Ascending aorta (tissue), 2 donors: Measurements from ENCODE around the gene DUS2. TPM values are rescaled to one million over a fixed set of nuclear protein-coding genes. Genes with fewer than 3 reads are reported as not detected.
"Not testable (repeated sequence)": the region's sequence is repeated elsewhere in the genome, so short reads cannot be mapped to it uniquely, and the experiment has no call there.

Experiments
- DNase-seq, 2 donors: peaks; one replicate each; pipeline ENCODE4 v3.0.0-alpha.2; 2019; ENCODE audit warnings: low spot score in 2 of 2
- H3K27ac ChIP-seq, 2 donors: fragments of 200-600 bp; sonication (generic); one replicate each; pipeline ENCODE4 v1.5.1; 2016 to 2017; ENCODE audit warnings: mild to moderate bottlenecking in 1 of 2
- H3K27me3 ChIP-seq: fragments of 200-600 bp; sonication (generic); one replicate; pipeline ENCODE4 v1.5.1; 2017
- H3K36me3 ChIP-seq, 2 donors: fragments of 200-600 bp; sonication (generic); one replicate each; pipeline ENCODE4 v1.5.1; 2016
- H3K4me1 ChIP-seq, 2 donors: fragments of 200-600 bp; sonication (generic); one replicate each; pipeline ENCODE4 v1.5.1; 2016 to 2017; ENCODE audit warnings: mild to moderate bottlenecking in 1 of 2
- H3K4me3 ChIP-seq, 2 donors: fragments of 200-600 bp; sonication (generic); one replicate each; pipeline ENCODE4 v1.5.1; 2016 to 2017; ENCODE audit warnings: mild to moderate bottlenecking in 1 of 2
- H3K9me3 ChIP-seq, 2 donors: fragments of 200-600 bp; sonication (generic); one replicate each; pipeline ENCODE4 v1.5.1; 2016
- CTCF ChIP-seq, 3 experiments: fragments of 200-600 bp in 2 of 3; fragments of 450-650 bp in 1 of 3; sonication (generic) in 2 of 3; IDR thresholded peaks; one replicate each; pipeline ENCODE4 v1.5.1; 2016 to 2019; ENCODE audit warnings: antibody characterized with exemption in 3 of 3, mild to moderate bottlenecking in 1 of 3, moderate library complexity in 1 of 3
- intact Hi-C: fragments of 100-400 bp; cut with DNase I; formaldehyde crosslinking; loops from one replicate; pipeline ENCODE4 v1.15.1; 2023
- total RNA-seq: library from RNA; depleted of rRNA; stranded (reverse); fragments of >200 nt; gene quantifications from one replicate; pipeline ENCODE4 v1.1.0, GENCODE V29; 2016

The DUS2 gene
- total RNA-seq, 1 donor from 2014 or later = 7.6 TPM

- DNase-seq = no peak
- no peaks in the 10 kb centered on the region for H3K9me3 ChIP-seq
- intact Hi-C loops = no loop called here
- H3K36me3 ChIP-seq = no peaks in the 10 kb centered on the region
- H3K27ac ChIP-seq = no peak overlapping the region
- no peak overlapping the region for H3K4me3 ChIP-seq
- TF ChIP-seq CTCF (IDR thresholded peaks at IDR 0.05) = no peak
- no peaks in the 10 kb centered on the region for H3K27me3 ChIP-seq
- H3K4me1 ChIP-seq = peaks cover 8 to 14% of the 10 kb centered on the region in 2 donors
Measured at GRCh38 chr16:68019167-68019680, 3.9 kb upstream of the DUS2 start.

GRCh38 chr16:68021490-68021889 is 1.6 kb upstream of the DUS2 start:
- H3K27me3 ChIP-seq = no peaks in the 10 kb centered on the region
- TF ChIP-seq CTCF (IDR thresholded peaks at IDR 0.05) = no peak
- no peak for DNase-seq
- H3K27ac ChIP-seq = no peak overlapping the region
- no peaks in the 10 kb centered on the region for H3K9me3 ChIP-seq
- H3K36me3 ChIP-seq = no peaks in the 10 kb centered on the region
- peak overlapping the region in 1 of 2 donors; percentile 84 for H3K4me3 ChIP-seq
- peaks cover 8 to 14% of the 10 kb centered on the region in 2 donors for H3K4me1 ChIP-seq
- intact Hi-C loops = no loop called here

GRCh38 chr16:68022278-68022727 is 781 bp upstream of the DUS2 start:
- no peak for DNase-seq
- intact Hi-C loops = loop anchor here (2.0 kb wide), 3 partner anchors 30 to 216 kb away; partner anchors contain the start of genes RANBP10, SLC12A4 and TSNAXIP1

GRCh38 chr16:68028996-68029395 is 5.9 kb downstream of the DUS2 start:
- Histone ChIP-seq H3K27me3 (no peaks in the 10 kb centered on the region), H3K4me3 (no peak overlapping the region), H3K36me3 (peaks cover 0 to 6% of the 10 kb centered on the region in 2 donors), H3K9me3 (no peaks in the 10 kb centered on the region), H3K27ac (no peak overlapping the region), H3K4me1 (peaks cover 0 to 3% of the 10 kb centered on the region in 2 donors)
- DNase-seq = no peak
- no peak for TF ChIP-seq CTCF (IDR thresholded peaks at IDR 0.05)
- intact Hi-C loops = no loop called here

More at GRCh38 chr16:68022278-68022727, 781 bp upstream of the DUS2 start:
- no peaks in the 10 kb centered on the region for H3K9me3 ChIP-seq
- H3K4me3 ChIP-seq = peak overlapping the region; percentile 84 to 87
- H3K36me3 ChIP-seq = no peaks in the 10 kb centered on the region
- H3K27ac ChIP-seq = peak overlapping the region in 1 of 2 donors; percentile 87
- peaks cover 8 to 14% of the 10 kb centered on the region in 2 donors for H3K4me1 ChIP-seq
- H3K27me3 ChIP-seq = no peaks in the 10 kb centered on the region
- TF ChIP-seq CTCF (IDR thresholded peaks at IDR 0.05) = no peak

- DNase-seq, H3K4me3 ChIP-seq, H3K9me3 ChIP-seq, H3K27me3 ChIP-seq, H3K36me3 ChIP-seq, H3K4me1 ChIP-seq, intact Hi-C loops, H3K27ac ChIP-seq: not testable (repeated sequence)
Measured at GRCh38 chr16:68030108-68030507, 7.0 kb downstream of the DUS2 start.

GRCh38 chr16:68031951-68032350 is 8.9 kb downstream of the DUS2 start:
- intact Hi-C loops = no loop called here
- no peak for DNase-seq
- H3K9me3 ChIP-seq = no peaks in the 10 kb centered on the region
- peaks cover 0 to 6% of the 10 kb centered on the region in 2 donors for H3K36me3 ChIP-seq
- no peak overlapping the region for H3K27ac ChIP-seq
- H3K4me3 ChIP-seq = no peak overlapping the region
- H3K27me3 ChIP-seq = no peaks in the 10 kb centered on the region
- TF ChIP-seq CTCF (IDR thresholded peaks at IDR 0.05) = no peak
- H3K4me1 ChIP-seq = no peaks in the 10 kb centered on the region
